Measurements from ENCODE around the gene PCDHGB5.

- TF ChIP-seq PKNOX1 (IDR thresholded peaks at IDR 0.05) = no peak
- no peak for TF ChIP-seq FOXK2 (IDR thresholded peaks at IDR 0.05)
- TF ChIP-seq FOXA1 (IDR thresholded peaks at IDR 0.05) = no peak
Observed at GRCh38 chr5:141383345-141383744, 14.4 kb upstream of the PCDHGB5 start.
